HG02610 (cell line): ENCODE results near the gene EGFR.
"Not testable (repeated sequence)": the region's sequence is repeated elsewhere in the genome, so short reads cannot be mapped to it uniquely, and the experiment has no call there.

Experiments
- ATAC-seq: cut with Tn5 transposase; IDR thresholded peaks from one replicate; pipeline ENCODE4 v1.9.1; 2021; ENCODE audit warnings: mild to moderate bottlenecking, moderate library complexity; ENCODE audit not compliant: unreplicated experiment

EGFR gene

GRCh38 chr7:55164527-55164926 lies 145.7 kb downstream of the EGFR start:
- no peak for ATAC-seq

GRCh38 chr7:55165176-55165861 lies 146.5 kb downstream of the EGFR start:
- no peak for ATAC-seq

- not testable (repeated sequence) for ATAC-seq
Measured at GRCh38 chr7:55167296-55167695, 148.5 kb downstream of the EGFR start.

DNA sequence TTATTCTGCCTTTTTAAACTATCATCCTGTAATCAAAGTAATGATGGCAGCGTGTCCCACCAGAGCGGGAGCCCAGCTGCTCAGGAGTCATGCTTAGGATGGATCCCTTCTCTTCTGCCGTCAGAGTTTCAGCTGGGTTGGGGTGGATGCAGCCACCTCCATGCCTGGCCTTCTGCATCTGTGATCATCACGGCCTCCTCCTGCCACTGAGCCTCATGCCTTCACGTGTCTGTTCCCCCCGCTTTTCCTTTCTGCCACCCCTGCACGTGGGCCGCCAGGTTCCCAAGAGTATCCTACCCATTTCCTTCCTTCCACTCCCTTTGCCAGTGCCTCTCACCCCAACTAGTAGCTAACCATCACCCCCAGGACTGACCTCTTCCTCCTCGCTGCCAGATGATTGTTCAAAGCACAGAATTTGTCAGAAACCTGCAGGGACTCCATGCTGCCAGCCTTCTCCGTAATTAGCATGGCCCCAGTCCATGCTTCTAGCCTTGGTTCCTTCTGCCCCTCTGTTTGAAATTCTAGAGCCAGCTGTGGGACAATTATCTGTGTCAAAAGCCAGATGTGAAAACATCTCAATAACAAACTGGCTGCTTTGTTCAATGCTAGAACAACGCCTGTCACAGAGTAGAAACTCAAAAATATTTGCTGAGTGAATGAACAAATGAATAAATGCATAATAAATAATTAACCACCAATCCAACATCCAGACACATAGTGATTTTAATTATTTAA lies 151.7 kb downstream of the EGFR start:
- no peak for ATAC-seq

GRCh38 chr7:55171157-55171556 lies 152.3 kb downstream of the EGFR start:
- no peak for ATAC-seq

- no peak for ATAC-seq
Measured at GRCh38 chr7:55172161-55172560, 153.3 kb downstream of the EGFR start.

GRCh38 chr7:55172881-55173609 lies 154.2 kb downstream of the EGFR start:
- ATAC-seq = no peak

- no peak for ATAC-seq
Measured at GRCh38 chr7:55173671-55174070, 154.9 kb downstream of the EGFR start.

DNA sequence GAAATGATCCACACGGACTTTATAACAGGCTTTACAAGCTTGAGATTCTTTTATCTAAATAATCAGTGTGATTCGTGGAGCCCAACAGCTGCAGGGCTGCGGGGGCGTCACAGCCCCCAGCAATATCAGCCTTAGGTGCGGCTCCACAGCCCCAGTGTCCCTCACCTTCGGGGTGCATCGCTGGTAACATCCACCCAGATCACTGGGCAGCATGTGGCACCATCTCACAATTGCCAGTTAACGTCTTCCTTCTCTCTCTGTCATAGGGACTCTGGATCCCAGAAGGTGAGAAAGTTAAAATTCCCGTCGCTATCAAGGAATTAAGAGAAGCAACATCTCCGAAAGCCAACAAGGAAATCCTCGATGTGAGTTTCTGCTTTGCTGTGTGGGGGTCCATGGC lies 155.6 kb downstream of the EGFR start:
- no peak for ATAC-seq

DNA sequence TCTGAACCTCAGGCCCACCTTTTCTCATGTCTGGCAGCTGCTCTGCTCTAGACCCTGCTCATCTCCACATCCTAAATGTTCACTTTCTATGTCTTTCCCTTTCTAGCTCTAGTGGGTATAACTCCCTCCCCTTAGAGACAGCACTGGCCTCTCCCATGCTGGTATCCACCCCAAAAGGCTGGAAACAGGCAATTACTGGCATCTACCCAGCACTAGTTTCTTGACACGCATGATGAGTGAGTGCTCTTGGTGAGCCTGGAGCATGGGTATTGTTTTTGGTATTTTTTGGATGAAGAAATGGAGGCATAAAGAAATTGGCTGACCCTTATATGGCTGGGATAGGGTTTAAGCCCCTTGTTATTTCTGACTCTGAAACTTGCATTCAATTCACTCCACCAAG lies 156.0 kb downstream of the EGFR start:
- ATAC-seq = no peak

GRCh38 chr7:55177068-55177530 lies 158.3 kb downstream of the EGFR start:
- no peak for ATAC-seq

DNA sequence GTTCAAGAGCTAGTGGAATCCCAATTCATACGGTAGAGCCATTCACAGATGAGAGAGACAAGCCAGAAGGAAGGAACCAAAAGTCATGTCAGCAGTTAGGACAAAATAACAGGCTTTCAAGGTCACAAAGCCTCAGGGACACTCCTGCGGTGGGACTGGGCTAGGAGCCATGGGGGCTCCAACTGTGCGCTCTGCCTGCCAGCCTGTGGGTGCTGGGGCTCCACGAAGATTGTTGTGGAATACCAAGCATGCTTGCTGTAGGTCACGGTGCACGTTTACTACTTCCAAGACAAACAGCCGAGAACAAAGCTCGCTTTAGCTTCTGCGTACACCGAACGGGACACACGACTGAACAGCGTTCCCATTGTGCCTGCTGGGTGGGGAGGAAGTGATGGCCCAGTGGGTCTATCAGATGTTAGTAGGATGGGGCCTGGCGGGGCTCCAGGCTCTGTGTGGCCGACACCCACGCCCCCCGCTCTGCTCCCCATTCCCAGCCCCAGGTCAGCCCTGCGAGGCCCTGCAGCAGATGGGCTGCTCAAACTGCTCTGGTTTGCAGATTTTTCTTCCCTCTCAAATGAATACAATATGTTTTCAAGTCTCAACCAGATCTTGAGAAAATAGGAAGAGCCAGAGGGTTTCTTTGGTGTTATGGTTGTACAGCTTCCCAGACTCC lies 158.9 kb downstream of the EGFR start:
- no peak for ATAC-seq

DNA sequence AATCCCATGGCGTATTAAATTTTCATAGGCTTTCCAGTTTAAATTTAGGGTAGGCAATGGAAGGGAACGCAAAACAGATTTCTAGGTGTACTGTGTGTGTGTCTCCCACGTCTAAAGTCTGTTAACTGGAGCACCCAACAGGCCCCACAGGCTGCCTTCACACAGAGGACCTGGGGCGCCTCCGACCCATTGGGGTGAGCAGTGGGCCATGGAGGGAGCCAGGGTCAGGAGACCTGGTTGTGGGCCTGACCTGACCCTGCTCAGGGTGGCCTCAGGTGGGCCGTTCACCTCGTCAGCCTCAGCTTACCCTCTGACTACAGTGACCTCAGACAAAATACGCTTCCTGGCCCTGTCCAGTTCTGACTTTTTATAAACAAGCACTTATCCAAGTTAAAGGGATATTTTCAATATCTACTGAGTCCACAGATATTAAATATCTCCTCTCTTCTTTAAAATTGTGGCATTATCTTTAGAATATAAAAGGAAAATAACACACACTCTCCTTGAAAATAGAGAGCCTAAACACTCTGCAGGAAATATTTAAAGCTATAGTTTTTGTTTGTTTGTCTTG lies 159.6 kb downstream of the EGFR start:
- ATAC-seq = no peak

DNA sequence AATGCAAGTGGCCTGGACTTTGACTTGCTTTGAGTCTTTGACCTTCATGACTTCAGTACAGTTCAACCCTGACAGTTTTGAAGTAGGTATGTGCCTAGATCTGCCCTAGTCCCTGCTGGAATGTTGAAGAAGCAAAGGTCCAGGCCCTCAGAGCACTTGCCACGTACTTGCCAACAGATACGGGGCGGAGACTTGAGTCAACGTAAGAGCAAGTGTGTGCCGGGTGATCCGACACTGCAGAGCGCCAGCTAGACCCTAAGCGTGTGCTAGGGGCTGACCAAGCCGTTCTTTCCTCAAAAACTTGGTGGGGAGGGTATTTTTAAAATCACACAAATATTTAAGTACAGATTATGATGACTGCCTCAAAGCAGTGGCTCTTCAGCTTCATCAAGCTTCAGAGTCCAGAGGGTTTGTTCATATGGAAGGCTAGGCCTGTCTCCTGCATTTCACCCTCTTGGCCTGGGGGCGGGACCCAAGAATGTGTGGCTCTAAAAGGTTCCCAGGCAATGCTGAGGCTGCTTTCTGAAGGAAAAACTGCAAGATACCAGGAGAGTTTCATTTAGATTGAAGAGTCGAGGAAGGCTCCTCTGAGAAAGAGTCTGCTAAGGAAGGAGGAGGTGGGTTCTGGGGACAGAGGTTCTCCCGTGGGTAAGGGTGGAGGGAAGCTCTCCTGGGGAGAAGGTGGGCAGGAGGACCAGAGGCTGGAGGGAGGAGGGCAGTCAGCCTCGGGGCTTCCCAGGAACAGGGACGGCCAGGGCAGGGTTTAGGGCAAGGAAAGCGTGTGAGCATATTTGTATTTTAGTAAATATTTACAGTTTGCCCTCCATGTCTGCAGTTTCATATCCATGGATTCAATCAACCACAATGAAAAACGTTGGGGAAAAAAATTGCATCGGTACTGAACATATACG lies 160.3 kb downstream of the EGFR start:
- no peak for ATAC-seq

DNA sequence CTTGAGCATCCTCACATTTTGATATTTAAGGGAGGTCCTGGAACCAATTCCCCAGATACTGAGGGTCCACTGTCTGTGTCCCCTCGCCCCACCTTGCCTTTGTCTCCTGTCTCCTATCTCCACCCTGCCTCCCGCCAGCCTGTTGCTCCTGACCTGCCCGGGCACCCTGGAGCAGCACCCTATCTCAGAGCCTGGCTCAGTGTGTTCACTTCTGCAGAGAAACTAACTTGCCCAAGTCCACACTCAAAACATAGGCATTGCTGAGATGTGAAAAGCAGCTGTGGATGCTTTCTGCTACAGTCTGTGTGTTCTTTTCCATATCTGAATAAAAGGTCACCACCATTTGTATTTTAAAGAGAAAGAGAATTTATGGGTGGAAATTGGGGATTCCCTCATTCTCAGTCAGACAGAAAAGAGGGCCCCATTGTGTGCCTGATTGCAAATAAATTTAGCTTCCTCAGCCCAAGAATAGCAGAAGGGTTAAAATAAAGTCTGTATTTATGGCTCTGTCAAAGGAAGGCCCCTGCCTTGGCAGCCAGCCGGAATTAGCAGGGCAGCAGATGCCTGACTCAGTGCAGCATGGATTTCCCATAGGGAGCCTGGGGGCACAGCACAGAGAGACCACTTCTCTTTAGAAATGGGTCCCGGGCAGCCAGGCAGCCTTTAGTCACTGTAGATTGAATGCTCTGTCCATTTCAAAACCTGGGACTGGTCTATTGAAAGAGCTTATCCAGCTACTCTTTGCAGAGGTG lies 161.3 kb downstream of the EGFR start:
- ATAC-seq = no peak

GRCh38 chr7:55180963-55181542 lies 162.2 kb downstream of the EGFR start:
- no peak for ATAC-seq

DNA sequence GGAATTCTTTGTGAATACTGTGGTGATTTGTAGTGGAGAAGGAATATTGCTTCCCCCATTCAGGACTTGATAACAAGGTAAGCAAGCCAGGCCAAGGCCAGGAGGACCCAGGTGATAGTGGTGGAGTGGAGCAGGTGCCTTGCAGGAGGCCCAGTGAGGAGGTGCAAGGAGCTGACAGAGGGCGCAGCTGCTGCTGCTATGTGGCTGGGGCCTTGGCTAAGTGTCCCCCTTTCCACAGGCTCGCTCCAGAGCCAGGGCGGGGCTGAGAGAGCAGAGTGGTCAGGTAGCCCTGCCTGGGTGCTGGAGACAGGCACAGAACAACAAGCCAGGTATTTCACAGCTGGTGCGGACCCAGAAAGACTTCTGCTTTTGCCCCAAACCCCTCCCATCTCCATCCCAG lies 162.9 kb downstream of the EGFR start:
- ATAC-seq = no peak

GRCh38 chr7:55183897-55184296 lies 165.1 kb downstream of the EGFR start:
- ATAC-seq = no peak

GRCh38 chr7:55185321-55185802 lies 166.5 kb downstream of the EGFR start:
- no peak for ATAC-seq
